Stimulated activated CD4-positive, alpha-beta T cell treated with anti-CD3 and anti-CD28 coated beads, Interleukin-2, amount 100 ng/mL, for 4 hours (primary cell): ENCODE results near the gene RBM41.

Experiments used
- DNase-seq: peaks from one replicate; pipeline ENCODE4 v3.0.0-alpha.2; 2020; ENCODE audit warnings: low read depth

RBM41 gene

GRCh38 chrX:107025545-107025944, 93.1 kb downstream of the RBM41 start:
- no peak for DNase-seq

- no peak for DNase-seq
Observed at GRCh38 chrX:107014936-107015335, 103.7 kb downstream of the RBM41 start.
